Measurements from ENCODE around the gene DHRS2. TPM values are rescaled to one million over a fixed set of nuclear protein-coding genes. Genes with fewer than 3 reads are reported as not detected.
"Not testable (repeated sequence)": the region's sequence is repeated elsewhere in the genome, so short reads cannot be mapped to it uniquely, and the experiment has no call there.

DHRS2 gene
- total and polyA plus RNA-seq, 8 donors = 0.26 to 1.1 (median 0.60) TPM

DNA sequence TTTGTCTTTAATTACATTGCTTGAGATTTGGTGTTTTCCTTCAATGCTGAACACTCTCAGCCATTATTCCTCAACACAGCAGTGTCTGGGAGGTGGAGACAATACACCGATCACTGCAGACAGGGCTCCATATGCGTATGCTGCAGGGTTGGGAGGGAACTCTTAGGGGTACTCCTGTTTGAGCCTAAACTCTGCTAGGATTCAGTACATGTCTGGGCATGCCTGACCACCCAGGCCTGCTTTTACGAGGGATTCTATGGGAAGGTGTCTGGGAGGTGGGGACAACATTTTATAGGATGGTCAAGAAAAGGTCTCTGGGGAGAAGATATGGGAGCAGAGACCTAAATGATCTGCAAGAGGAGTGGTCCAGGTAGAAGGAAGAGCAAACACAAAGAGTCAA, 34.3 kb downstream of the DHRS2 start:
- ATAC-seq = no peak
- intact Hi-C loops (cut with DNase I) = no loop called here
- H3K27ac ChIP-seq = no peak overlapping the region

DNA sequence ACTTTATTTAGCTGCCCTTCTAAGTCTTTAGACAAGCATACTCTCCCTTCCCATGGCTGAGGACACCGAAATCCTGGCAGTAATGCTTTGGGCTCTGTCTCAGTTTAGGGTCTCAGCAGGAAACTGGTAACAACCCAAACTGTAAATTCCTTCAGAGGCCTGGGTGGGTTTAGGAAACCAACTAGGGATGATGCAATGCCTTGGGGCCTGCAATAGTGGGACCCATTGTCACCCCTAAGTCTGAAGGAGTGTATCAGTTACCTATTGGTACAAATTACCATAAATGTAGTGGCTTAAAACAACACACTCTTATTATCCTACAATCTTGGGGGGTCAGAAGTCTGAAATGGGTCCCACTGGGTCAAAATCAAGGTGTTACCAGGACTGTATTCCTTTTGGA, 36.0 kb downstream of the DHRS2 start:
- Histone ChIP-seq H3K9me3 (no peaks in the 10 kb centered on the region), H3K36me3 (no peaks in the 10 kb centered on the region), H3K4me3 (no peak overlapping the region), H3K27ac (no peak overlapping the region), H3K27me3 (no peaks in the 10 kb centered on the region), H3K4me1 (no peaks in the 10 kb centered on the region)
- intact Hi-C loops (cut with DNase I) = no loop called here
- ATAC-seq (no peak), DNase-seq (no peak)
- TF ChIP-seq, protein P1, sequence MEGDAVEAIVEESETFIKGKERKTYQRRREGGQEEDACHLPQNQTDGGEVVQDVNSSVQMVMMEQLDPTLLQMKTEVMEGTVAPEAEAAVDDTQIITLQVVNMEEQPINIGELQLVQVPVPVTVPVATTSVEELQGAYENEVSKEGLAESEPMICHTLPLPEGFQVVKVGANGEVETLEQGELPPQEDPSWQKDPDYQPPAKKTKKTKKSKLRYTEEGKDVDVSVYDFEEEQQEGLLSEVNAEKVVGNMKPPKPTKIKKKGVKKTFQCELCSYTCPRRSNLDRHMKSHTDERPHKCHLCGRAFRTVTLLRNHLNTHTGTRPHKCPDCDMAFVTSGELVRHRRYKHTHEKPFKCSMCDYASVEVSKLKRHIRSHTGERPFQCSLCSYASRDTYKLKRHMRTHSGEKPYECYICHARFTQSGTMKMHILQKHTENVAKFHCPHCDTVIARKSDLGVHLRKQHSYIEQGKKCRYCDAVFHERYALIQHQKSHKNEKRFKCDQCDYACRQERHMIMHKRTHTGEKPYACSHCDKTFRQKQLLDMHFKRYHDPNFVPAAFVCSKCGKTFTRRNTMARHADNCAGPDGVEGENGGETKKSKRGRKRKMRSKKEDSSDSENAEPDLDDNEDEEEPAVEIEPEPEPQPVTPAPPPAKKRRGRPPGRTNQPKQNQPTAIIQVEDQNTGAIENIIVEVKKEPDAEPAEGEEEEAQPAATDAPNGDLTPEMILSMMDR (IDR thresholded peaks at IDR 0.05) = no peak

More for the DNA sequence above, 34.3 kb downstream of the DHRS2 start:
- Histone ChIP-seq H3K4me3 (no peak overlapping the region), H3K9me3 (no peaks in the 10 kb centered on the region), H3K27me3 (no peaks in the 10 kb centered on the region), H3K36me3 (no peaks in the 10 kb centered on the region), H3K4me1 (no peaks in the 10 kb centered on the region)
- no peak for DNase-seq
- TF ChIP-seq, protein P1 (IDR thresholded peaks at IDR 0.05) = no peak

DNA sequence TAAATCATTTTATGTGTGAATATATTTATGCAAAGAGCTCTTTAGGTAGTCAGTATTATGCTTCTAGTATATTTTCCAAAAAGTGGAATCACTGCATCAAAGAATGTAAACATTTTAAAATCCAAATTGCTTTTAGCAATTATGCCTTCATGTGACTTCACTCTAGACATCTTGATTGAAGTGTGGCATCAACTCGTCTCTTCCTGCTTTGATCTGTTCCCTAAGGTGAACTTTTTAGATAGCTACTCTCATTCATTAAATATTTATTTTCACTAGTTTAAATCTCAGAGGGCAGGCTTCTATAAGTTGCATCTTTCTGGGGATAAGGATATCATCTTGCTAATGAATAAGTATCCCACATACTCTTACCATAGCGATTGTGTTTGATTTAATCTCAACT, 39.2 kb downstream of the DHRS2 start:
- Histone ChIP-seq H3K9me3 (no peaks in the 10 kb centered on the region), H3K4me1 (no peaks in the 10 kb centered on the region), H3K36me3 (no peaks in the 10 kb centered on the region), H3K27ac (no peak overlapping the region), H3K4me3 (no peak overlapping the region), H3K27me3 (no peaks in the 10 kb centered on the region)
- TF ChIP-seq, protein P1 (IDR thresholded peaks at IDR 0.05) = no peak
- intact Hi-C loops (cut with DNase I) = no loop called here
- no peak for DNase-seq
- no peak for ATAC-seq

DNA sequence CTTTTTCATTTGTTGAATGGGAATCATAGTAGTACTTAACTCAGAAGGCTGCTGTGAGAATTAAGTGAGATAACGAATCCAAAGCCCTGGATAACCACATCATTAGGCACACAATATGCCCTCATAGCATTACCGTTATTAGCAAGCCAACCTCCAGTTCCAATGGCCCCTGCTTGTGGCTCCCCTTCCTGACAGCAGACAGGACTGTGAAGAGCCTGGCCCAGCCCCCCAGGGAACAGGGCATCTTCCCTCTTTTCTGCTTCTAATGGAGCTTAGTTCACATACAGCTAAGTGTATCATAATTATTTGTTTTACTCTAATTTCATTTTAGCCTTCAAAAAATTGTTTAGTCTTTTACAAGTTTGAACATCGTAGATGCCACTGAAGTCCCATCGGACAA, 39.7 kb downstream of the DHRS2 start:
- DNase-seq (no peak), ATAC-seq (no peak)
- no peak overlapping the region for H3K4me3 ChIP-seq
- no peaks in the 10 kb centered on the region for H3K36me3 ChIP-seq
- H3K4me1 ChIP-seq = no peaks in the 10 kb centered on the region
- TF ChIP-seq, protein P1 (IDR thresholded peaks at IDR 0.05) = no peak
- no peaks in the 10 kb centered on the region for H3K9me3 ChIP-seq
- intact Hi-C loops (cut with DNase I) = no loop called here
- H3K27me3 ChIP-seq = no peaks in the 10 kb centered on the region
- no peak overlapping the region for H3K27ac ChIP-seq

DNA sequence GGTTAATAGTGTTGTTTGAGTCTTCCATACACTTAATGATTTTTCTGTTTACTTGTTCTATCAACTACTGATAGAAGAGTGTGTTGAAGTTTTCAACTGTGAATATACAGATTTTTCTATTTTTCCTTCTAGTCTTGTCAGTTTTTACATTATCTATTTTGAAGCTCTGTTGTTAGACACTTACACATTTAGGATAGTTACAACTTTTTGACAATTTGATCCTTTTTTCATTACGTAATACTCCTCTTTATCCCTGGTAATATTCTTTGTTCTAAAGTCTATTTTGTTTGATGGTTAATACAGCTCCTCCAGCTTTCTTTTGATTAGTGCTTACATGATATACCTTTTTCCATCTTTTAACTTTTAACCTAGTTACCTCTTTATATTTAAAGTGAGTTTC, 45.2 kb downstream of the DHRS2 start:
- TF ChIP-seq, protein P1 (IDR thresholded peaks at IDR 0.05) = no peak

DNA sequence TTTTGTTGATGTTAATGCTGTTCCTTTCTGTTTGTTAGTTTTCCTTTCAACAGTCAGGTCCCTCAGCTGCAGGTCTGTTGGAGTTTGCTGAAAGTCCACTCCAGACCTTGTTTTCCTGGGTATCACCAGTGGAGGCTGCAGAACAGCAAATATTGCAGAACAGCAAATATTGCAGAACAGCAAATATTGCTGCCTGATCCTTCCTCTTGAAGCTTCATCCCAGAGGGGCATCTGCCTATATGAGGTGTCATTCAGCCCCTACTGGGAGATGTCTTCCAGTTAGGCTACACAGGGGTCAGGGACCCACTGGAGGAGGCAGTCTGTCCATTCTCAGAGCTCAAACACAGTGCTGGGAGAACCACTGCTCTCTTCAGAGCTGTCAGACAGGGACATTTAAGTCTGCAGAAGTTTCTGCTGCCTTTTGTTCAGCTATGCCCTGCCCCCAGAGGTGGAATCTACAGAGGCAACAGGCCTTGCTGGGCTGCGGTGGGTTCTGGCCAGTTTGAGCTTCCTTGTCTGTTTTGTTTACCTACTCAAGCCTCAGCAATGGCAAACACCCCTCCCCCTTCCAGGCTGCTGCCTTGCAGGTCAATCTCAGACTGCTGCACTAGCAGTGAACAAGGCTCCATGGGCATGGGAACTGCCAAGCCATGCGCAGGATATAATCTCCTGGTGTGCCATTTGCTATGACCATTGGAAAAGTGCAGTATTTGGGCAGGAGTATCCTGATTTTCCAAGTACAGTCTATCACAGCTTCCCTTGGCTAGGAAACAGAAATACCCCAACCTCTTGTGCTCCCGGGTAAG, 53.7 kb downstream of the DHRS2 start:
- ATAC-seq, H3K9me3 ChIP-seq: not testable (repeated sequence)

More for the DNA sequence above, 45.2 kb downstream of the DHRS2 start:
- Histone ChIP-seq H3K4me1 (no peaks in the 10 kb centered on the region), H3K9me3 (no peaks in the 10 kb centered on the region), H3K27ac (no peak overlapping the region), H3K36me3 (no peaks in the 10 kb centered on the region), H3K27me3 (peaks cover 0 to 4% of the 10 kb centered on the region in 2 donors), H3K4me3 (no peak overlapping the region)
- intact Hi-C loops (cut with DNase I) = no loop called here
- ATAC-seq (no peak), DNase-seq (no peak)

More for the DNA sequence above, 53.7 kb downstream of the DHRS2 start:
- H3K27ac ChIP-seq; H3K4me3 ChIP-seq; H3K27me3 ChIP-seq; H3K36me3 ChIP-seq; H3K4me1 ChIP-seq; DNase-seq; intact Hi-C loops (cut with DNase I): not testable (repeated sequence)

Data from left lung (tissue), 10 donors.